Stimulated activated CD4-positive, alpha-beta T cell treated with anti-CD3 and anti-CD28 coated beads, Interleukin-15, amount 100 ng/mL, for 24 hours (primary cell): ENCODE results near the gene TMEM151B.
"Not testable (repeated sequence)": the region's sequence is repeated elsewhere in the genome, so short reads cannot be mapped to it uniquely, and the experiment has no call there.

Source experiments
- DNase-seq: peaks from one replicate; pipeline ENCODE4 v3.0.0-alpha.2; 2020

Gene TMEM151B

DNA sequence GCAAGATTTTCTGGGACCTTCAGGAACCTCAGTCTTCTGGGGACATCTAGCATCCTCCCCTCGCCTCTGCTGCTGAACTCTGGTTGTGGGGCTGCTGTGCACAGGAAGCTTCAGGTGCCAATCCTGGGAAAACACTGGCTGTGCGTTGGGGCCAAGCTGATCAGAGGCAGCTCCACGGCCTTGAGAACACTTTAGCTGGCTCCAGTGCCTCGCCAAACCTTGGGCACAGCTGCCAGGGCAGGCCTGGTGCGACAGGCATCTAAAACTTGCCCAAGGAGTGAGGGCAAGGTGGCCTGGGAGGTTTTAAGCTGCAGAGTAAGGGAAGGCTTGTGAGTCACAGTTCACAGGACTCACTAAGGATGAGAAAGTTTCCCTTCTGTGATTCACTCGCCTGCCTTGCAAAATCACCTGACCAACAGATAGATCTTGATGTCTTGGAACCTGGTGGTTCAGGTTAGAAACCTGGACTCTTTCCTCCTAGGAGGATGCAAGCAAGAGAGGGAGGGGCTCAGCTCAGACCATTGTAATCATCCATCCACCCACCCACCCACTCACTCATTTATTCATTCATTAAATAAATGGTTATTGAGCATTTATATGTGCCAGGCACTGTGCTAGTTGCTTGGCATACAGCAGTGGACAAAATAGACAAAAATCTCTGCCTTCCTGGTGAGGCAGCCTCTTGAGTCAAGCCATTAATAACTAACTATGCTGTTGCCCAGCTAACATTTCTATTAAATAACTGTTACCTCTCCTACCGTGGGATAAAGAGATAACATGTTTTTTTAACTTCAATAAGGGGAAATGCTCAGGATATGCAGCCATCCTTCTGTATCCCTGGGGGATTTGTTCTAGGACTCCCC, 69.7 kb downstream of the TMEM151B start:
- DNase-seq = peak; percentile 19

DNA sequence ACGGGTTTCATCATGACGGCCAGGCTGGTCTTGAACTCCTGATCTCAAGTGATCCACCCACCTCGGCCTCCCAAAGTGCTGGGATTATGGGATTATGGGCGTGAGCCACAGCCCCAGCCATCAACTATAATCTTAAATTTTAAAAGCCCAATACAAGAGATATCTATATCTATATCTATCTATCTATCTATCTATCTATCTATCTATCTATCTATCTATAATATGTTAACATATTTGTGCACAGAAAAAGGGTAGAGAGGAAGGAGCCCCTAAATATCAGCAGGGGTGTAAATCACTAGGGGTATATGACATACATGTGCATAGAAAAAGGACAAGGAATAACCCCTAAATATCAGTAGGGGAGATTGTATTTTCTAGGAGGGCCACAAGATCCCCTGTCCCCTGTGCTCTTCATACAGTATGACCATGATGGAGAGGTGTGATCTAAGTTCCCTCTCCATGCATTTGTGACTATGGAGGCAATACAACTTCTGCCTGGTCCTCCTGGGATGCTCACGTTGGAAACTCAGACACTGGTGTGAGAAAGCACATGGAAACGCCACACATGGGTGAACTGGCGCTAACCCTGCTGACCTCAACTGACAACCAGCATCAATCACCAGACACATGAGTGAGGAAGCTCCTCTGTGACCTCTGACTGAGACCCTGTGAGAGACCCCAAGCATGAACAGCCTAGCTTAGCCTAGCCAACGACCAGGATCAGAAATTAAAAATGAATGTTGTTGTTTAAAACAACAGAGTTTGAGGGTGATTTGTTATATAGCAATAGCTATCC, 71.0 kb downstream of the TMEM151B start:
- no peak for DNase-seq

DNA sequence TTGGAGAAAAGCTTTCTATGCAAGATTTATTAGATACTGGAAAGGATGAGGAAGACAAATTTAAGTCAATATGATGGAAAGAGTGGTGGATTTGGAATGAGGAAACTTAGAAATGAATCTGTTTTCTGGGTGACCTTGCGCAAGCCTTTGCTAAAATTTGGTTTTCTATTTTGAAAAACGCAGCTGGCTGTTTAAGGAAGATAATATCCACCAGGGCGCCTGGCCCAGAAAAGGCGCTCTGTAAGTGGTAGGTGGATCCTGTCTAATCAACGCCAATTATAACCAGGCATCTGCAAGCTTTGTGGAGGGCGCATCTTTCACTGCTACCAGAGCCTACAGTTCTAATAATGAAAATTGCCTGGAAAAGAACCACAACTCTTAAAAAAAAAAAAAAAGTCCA, 71.8 kb downstream of the TMEM151B start:
- no peak for DNase-seq

DNA sequence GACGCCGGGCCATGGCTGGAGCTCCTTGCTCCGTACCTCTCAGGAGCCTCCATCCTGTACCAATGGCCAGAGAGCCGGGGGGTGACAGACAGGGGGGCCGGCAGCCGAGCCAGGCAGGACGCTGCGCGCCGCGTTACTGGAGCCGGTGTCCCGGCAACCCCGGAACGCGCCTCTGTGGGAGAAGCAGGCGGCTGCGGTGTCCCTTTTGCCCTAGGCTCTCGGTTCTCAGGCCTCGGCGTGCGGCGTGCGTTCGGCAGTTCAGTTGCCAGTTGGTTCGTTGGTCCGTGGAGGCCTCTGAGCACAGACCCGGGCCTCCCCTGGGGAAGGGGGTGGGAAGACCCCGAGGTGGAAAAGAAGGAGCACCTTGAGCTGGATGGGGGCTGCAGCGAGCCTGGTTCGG, 72.2 kb downstream of the TMEM151B start, which contains the start of gene SPATS1:
Gene SPATS1, plus strand, starts transcription at position 162 of the 400 bp plus-strand sequence. CDS start 446 bp downstream, outside the sequence.
- DNase-seq = peak; percentile 21

DNA sequence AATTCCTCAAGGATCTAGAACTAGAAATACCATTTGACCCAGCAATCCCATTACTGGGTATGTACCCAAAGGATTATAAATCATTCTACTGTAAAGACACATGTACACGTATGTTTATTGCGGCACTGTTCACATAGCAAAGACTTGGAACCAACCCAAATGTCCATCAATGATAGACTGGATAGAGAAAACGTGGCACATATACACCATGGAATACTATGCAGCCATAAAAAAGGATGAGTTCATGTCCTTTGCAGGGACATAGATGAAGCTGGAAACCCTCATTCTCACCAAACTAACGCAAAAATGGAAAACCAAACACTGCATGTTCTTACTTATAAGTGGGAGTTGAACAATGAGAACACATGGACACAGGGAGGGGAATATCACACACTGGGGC, 76.6 kb downstream of the TMEM151B start:
- not testable (repeated sequence) for DNase-seq

DNA sequence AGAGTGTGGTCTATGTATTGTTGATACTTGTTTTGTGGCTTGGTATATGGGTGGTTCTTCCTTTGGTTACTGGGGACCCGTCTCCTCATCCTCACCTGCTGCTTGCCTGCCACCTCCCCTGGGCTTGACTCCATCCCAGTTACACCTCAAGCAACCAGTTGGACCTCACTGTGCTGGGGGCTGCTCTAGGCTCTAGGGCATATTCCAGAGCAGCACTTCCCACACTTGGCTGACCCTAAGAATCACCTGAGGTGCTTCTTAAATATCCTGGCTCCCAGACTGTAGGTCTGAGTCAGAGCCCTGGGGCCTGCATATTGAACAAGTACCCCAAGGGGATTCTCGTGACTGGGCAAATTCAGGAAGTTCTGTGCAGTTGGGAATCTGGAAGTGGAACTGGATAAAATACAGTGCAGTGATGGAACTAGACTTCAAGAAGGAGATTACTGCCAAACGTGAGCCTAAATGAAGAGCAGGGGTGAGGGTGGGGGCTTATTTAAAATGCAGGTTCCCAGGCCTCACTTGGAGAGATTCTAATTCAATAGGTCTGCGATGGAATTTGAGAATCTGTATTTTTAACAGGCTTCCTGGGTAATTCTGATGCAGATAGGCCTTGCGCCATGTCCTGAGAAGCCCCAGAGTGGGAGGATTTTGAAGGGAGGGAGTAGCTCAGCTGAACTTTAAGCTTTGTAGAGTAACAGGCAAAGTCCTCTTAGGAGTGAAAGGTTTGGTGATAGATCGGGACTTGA, 79.8 kb downstream of the TMEM151B start:
- no peak for DNase-seq

DNA sequence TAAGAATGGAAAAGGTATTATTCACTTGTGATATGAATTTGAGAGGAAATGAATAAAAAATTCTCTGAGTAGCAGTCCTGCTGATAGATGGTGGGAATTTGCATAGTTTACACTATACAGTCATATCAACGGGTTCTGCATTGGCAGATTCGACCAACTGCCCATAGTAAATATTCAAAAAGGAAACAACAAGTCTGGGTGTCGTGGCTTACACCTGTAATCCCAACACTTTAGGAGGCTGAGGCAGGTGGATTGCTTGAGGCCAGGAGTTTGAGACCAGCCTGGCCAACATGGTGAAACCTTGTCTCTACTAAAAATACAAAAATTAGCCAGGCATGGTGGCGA, 80.4 kb downstream of the TMEM151B start:
- not testable (repeated sequence) for DNase-seq

DNA sequence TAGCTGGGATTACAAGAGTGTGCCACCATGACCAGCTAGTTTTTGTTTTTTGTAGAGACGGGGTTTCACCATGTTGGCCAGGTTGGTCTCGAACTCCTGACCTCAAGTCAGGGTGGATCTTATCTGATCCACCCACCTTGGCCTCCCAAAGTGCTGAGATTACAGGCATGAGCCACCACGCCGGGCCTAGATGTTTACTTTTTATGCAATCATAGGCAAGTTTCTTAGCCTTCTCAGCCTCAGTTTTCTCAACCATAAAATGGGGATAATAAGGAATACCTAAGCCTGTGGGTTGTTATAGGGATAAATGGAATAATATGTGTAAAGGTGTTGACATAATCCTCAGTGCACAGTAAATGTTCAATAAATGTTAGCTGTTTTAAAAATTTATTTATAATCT, 82.0 kb downstream of the TMEM151B start:
- DNase-seq = no peak

DNA sequence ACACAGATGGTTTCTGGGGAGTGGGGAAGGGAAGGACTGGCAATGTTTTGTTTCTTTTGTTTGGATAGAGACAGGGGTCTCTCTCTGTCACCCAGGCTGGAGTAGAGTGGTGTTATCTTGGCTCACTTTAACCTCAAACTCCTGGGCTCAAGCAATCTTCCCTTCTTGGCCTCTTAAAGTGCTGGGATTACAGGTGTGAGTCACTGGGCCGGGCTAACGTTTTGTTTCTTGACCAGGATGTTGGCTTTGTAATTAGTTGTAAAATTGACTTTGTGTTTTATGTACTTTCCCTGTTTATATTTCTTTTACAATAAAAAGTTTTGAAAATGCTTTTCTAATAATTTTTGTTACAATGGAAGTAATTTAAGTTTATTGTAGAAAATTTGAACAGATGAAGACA, 83.1 kb downstream of the TMEM151B start:
- DNase-seq = no peak

DNA sequence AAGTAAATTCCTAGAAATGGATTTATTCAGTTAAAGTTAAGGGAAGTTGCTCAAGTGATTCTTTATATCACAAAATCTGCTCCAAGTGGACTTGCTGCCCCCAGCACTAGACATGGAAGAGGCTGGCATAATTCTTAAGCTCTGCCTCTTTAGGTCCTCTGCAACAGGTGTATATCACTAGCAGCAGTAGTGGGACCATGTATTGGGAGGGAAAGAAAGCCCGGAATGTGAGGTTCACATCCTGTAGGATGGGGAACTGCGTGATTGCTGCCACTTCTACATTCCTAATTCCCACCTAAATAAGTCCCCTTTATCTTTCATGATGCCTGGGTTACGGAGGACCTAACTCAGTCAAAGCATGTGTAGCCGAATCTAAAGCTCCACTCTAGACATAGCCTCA, 85.4 kb downstream of the TMEM151B start:
- DNase-seq = no peak

DNA sequence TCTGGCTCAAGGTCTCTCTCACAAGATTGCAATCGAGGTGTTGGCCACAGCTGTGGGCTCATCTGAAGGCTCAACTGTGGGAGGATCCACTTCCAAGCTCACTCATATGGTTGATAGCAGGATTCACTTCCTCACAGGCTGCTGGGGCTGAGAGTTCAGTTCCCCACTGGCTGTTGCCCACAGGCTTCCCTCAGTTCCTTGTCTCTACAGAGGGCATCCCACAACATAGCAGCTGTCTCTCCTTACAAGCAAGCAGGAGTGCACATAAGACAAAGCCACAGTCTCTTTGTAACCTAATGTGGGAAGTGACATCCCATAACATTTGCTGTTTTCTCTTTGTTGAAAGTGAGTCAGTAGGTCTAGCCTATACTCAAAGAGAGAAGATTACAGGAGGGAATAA, 86.2 kb downstream of the TMEM151B start:
- no peak for DNase-seq
